Endothelial cell of umbilical vein (primary cell): ENCODE data around the gene ASCL3. TPM values are rescaled to one million over a fixed set of nuclear protein-coding genes. Genes with fewer than 3 reads are reported as not detected.
"Not testable (repeated sequence)": the region's sequence is repeated elsewhere in the genome, so short reads cannot be mapped to it uniquely, and the experiment has no call there.

Source experiments
- BruUV-seq: library from RNA; stranded (reverse); fragments of 400-500 nt; replicated peaks from 2 replicates; lab custom pipeline; 2021; lab: Mats Ljungman, UMichigan
- CTCF ChIA-PET: fragments of 300-600, 350-600 bp; sonication (Branson Sonifier 250); formaldehyde crosslinking; loops from one replicate; lab custom pipeline; 2021; ENCODE audit warnings: antibody characterized with exemption, inconsistent platforms; lab: Charles Lee
- POLR2A ChIA-PET: fragments of 300-600, 350-600 bp; sonication (Branson Sonifier 250); formaldehyde crosslinking; loops from one replicate; lab custom pipeline; 2021; ENCODE audit warnings: antibody characterized with exemption, inconsistent platforms; lab: Charles Lee
- DNase-seq: peaks from one replicate; pipeline ENCODE4 v3.0.0-alpha.2; 2011; ENCODE audit warnings: low read depth, low spot score
- FAIRE-seq: peaks from 2 replicates; lab custom pipeline; 2011; peaks lifted over from hg19 to GRCh38; lab: Jason Lieb, UNC
- H2AFZ ChIP-seq: 2 replicates; pipeline ENCODE4 v1.6.0; 2012; ENCODE audit warnings: low read depth, low read length, control low read depth, inconsistent platforms
- H3K27ac ChIP-seq: 2 replicates; pipeline ENCODE4 v1.5.1; 2011; ENCODE audit warnings: low read depth, mild to moderate bottlenecking, control low read depth, low read length, moderate library complexity; ENCODE audit not compliant: insufficient read depth
- H3K27me3 ChIP-seq, 2 experiments: 2 replicates each; pipeline versions ENCODE4 v1.6.0 to v1.6.1; 2011; ENCODE audit warnings: low read length in 2 of 2, mixed read lengths in 1 of 2; ENCODE audit not compliant: control insufficient read depth in 2 of 2, insufficient read depth in 2 of 2
- H3K36me3 ChIP-seq, 2 experiments: 2 replicates in 1 of 2; 3 replicates in 1 of 2; pipeline ENCODE4 v1.5.1; 2011; ENCODE audit warnings: low read length in 2 of 2, mild to moderate bottlenecking in 1 of 2, moderate library complexity in 1 of 2; ENCODE audit not compliant: control insufficient read depth in 2 of 2, insufficient read depth in 2 of 2; ENCODE audit errors: extremely low read depth in 1 of 2
- H3K4me1 ChIP-seq: 3 replicates; pipeline ENCODE4 v1.5.1; 2011; ENCODE audit warnings: mild to moderate bottlenecking, low read length; ENCODE audit not compliant: control insufficient read depth, insufficient read depth; ENCODE audit errors: extremely low read depth
- H3K4me2 ChIP-seq: 2 replicates; pipeline ENCODE4 v1.6.1; 2011; ENCODE audit warnings: low read length, control low read depth, mixed read lengths; ENCODE audit not compliant: insufficient read depth
- H3K4me3 ChIP-seq, 3 experiments: fragments of 200-600 bp in 1 of 3; sonication (generic), shearing (Covaris generic) in 1 of 3; replicated peaks in 1 of 3; 2 replicates each; pipeline ENCODE4 v1.5.1; 2011 to 2016; ENCODE audit warnings: control low read depth in 3 of 3, low read length in 3 of 3, mild to moderate bottlenecking in 2 of 3, inconsistent platforms in 1 of 3, low read depth in 1 of 3, moderate library complexity in 1 of 3; ENCODE audit not compliant: insufficient read depth in 1 of 3
- H3K79me2 ChIP-seq: 2 replicates; pipeline ENCODE4 v1.6.0; 2012; ENCODE audit warnings: low read length, inconsistent platforms; ENCODE audit not compliant: control insufficient read depth, insufficient read depth
- H3K9ac ChIP-seq: replicated peaks from 2 replicates; pipeline ENCODE3; 2011; ENCODE audit warnings: low read length, control low read depth; ENCODE audit not compliant: insufficient read depth; ENCODE audit errors: extremely low read depth
- H3K9me1 ChIP-seq: replicated peaks from 3 replicates; pipeline ENCODE4 v1.6.0; 2011; ENCODE audit warnings: mild to moderate bottlenecking, low read length; ENCODE audit not compliant: control insufficient read depth, insufficient read depth; ENCODE audit errors: extremely low read depth
- H3K9me3 ChIP-seq: replicated peaks from 2 replicates; pipeline ENCODE4 v1.5.1; 2012; ENCODE audit warnings: low read length, inconsistent platforms; ENCODE audit not compliant: control insufficient read depth, insufficient read depth
- H4K20me1 ChIP-seq: replicated peaks from 2 replicates; pipeline ENCODE3; 2011; ENCODE audit warnings: mild to moderate bottlenecking, low read length; ENCODE audit not compliant: control insufficient read depth, insufficient read depth; ENCODE audit errors: extremely low read depth
- CTCF ChIP-seq, 2 donors: IDR thresholded peaks; 1 replicate in 1 of 2; 2 replicates in 1 of 2; pipeline ENCODE4 v1.5.1; 2011; ENCODE audit warnings: low read length in 2 of 2, mild to moderate bottlenecking in 2 of 2, moderate library complexity in 2 of 2, control low read depth in 1 of 2, inconsistent platforms in 1 of 2, low read depth in 1 of 2; ENCODE audit not compliant: insufficient read depth in 1 of 2; ENCODE audit errors: extremely low read depth in 1 of 2
- EZH2 ChIP-seq: IDR thresholded peaks from 2 replicates; pipeline ENCODE4 v1.6.1; 2012; ENCODE audit warnings: borderline replicate concordance, low read depth, mild to moderate bottlenecking, moderate library complexity, low read length, inconsistent platforms; ENCODE audit not compliant: severe bottlenecking
- FOS ChIP-seq: IDR thresholded peaks from 2 replicates; pipeline ENCODE4 v1.6.1; 2011; ENCODE audit warnings: mild to moderate bottlenecking, low read length, moderate library complexity, borderline replicate concordance; ENCODE audit not compliant: insufficient read depth
- GATA2 ChIP-seq: IDR thresholded peaks from 2 replicates; pipeline ENCODE4 v1.7.0; 2011; ENCODE audit warnings: low read depth, mild to moderate bottlenecking, moderate library complexity, mixed read lengths, low read length; ENCODE audit not compliant: insufficient read length, insufficient read depth
- JUN ChIP-seq: IDR thresholded peaks from 2 replicates; pipeline ENCODE4 v1.6.1; 2011; ENCODE audit warnings: borderline replicate concordance, low read depth; ENCODE audit not compliant: insufficient read length, insufficient read depth
- MAX ChIP-seq: IDR thresholded peaks from 2 replicates; pipeline ENCODE4 v1.6.1; 2011; ENCODE audit not compliant: insufficient read depth, insufficient read length
- MYC ChIP-seq: IDR thresholded peaks from one replicate; pipeline ENCODE4 v1.6.1; 2011; ENCODE audit warnings: mild to moderate bottlenecking, low read depth, low read length
- POLR2A ChIP-seq: IDR thresholded peaks from 2 replicates; pipeline ENCODE4 v1.6.1; 2012; ENCODE audit warnings: low read depth, mild to moderate bottlenecking, control low read depth, low read length
- POLR2AphosphoS5 ChIP-seq: IDR thresholded peaks from 2 replicates; pipeline ENCODE4 v1.6.1; 2012; ENCODE audit warnings: low read depth, mild to moderate bottlenecking, control low read depth, low read length, moderate library complexity; ENCODE audit not compliant: insufficient read depth
- dilution Hi-C: fragments of 300-500 bp; cut with MboI; formaldehyde crosslinking; loops from one replicate; pipeline ENCODE4 v1.15.0; 2019; ENCODE audit warnings: low sequenced_read_pairs; ENCODE audit not compliant: extremely low pct_ligation_motif_present
- intact Hi-C: fragments of 100-400 bp; cut with micrococcal nuclease; formaldehyde crosslinking; loops from one replicate; pipeline ENCODE4 v1.10.0; 2022
- polyA plus RNA-seq, 4 experiments: library from polyadenylated mRNA; depleted of rRNA in 3 of 4; stranded (reverse) in 3 of 4; unstranded in 1 of 4; fragments of >200 nt; gene quantifications; 2 replicates each; pipeline versions ENCODE4 v1.2.1 to v1.2.3, GENCODE V29; 2011 to 2012; ENCODE audit warnings: missing spikeins in 1 of 4
- total RNA-seq: library from RNA; stranded (reverse); gene quantifications from 2 replicates; pipeline ENCODE4 v1.2.3, GENCODE V29; 2021

The ASCL3 gene
- total and polyA plus RNA-seq, 2 donors (not counting 3 experiments of a cell fraction or from before 2014, with no cell fraction given), result not detected

- dilution Hi-C loops (no loop called here), intact Hi-C loops (no loop called here)
- Histone ChIP-seq H3K9me3 (no peaks in the 10 kb centered on the region), H3K9ac (no peak overlapping the region), H3K4me3 (no peak overlapping the region), H3K27me3 (peaks cover 0 to 4% of the 10 kb centered on the region in 2 experiments), H3K4me1 (peaks cover 7% of the 10 kb centered on the region), H2AFZ (no peak overlapping the region), H3K79me2 (no peaks in the 10 kb centered on the region), H3K36me3 (no peaks in the 10 kb centered on the region), H3K4me2 (no peak overlapping the region), H4K20me1 (no peaks in the 10 kb centered on the region), H3K27ac (no peak overlapping the region), H3K9me1 (no peaks in the 10 kb centered on the region)
- no TSS peak for BruUV-seq
- TF ChIP-seq MAX (no peak), FOS (no peak), POLR2A (no peak), CTCF (IDR thresholded peaks at IDR 0.05; ENCODE audit: extremely low read depth in 1 of 2, insufficient read depth in 1 of 2, low read depth in 1 of 2, low read length in 2 of 2) (no peak), GATA2 (no peak), MYC (no peak), JUN (no peak), POLR2AphosphoS5 (no peak), EZH2 (no peak)
- CTCF ChIA-PET, result interaction anchor here (0.6 to 1.8 kb wide), 2 partner anchors 22 to 25 kb away, joined by 4 to 10 read pairs; no protein-coding TSS in a partner anchor
- FAIRE-seq (no peak), DNase-seq (no peak)
- POLR2A ChIA-PET, result no interaction called here
These were observed 5.7 kb downstream of the ASCL3 start for GRCh38 chr11:8937159-8937558.

GRCh38 chr11:8935789-8936188 lies 7.0 kb downstream of the ASCL3 start:
- CTCF ChIA-PET, result interaction anchor here (1.0 kb wide), 1 partner anchor 22 kb away, joined by 3 read pairs; no protein-coding TSS in a partner anchor
- H3K36me3 ChIP-seq, BruUV-seq, H3K4me3 ChIP-seq, dilution Hi-C loops, H3K4me1 ChIP-seq, H3K27me3 ChIP-seq, H4K20me1 ChIP-seq, POLR2A ChIA-PET, H2AFZ ChIP-seq, H3K9ac ChIP-seq, H3K4me2 ChIP-seq, H3K9me3 ChIP-seq, H3K27ac ChIP-seq, H3K9me1 ChIP-seq, intact Hi-C loops, FAIRE-seq, DNase-seq, H3K79me2 ChIP-seq: not testable (repeated sequence)
